ENCODE results near the gene TFDP3. TPM values are rescaled to one million over a fixed set of nuclear protein-coding genes. Genes with fewer than 3 reads are reported as not detected.

Gene TFDP3
- total and polyA plus RNA-seq, 2 of the 4 experiments (the other 2 are of a cell fraction), result not detected

DNA sequence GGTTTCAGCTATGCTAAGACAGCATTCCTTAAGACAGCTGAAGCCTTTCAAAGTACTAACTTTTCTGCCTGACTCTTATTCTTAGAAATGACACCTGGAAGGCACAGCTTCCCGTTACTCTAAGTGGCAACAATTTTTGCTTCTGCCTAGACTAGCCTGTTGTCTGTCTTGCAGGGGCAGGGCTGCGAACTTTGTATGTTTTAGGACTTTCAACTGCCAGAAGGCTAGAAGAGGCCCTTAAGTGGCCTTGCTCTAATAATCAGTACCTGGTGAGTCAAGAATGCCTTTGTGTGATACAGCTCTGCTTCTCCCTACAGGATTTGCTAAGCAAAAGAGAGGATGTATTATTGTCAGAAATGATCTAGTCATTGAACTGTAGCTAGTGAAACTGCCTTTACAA lies 30.0 kb upstream of the TFDP3 start:
- Histone ChIP-seq H3K9me1 (ENCODE audit: insufficient read depth, low read length) (no peaks in the 10 kb centered on the region), H2AK9ac (replicated peaks; ENCODE audit: low read depth, low read length, poor library complexity) (no peak overlapping the region), H2BK5ac (ENCODE audit: low read depth, low read length, poor library complexity, severe bottlenecking) (no peak overlapping the region), H3K9ac (ENCODE audit: low read depth, low read length) (no peak overlapping the region), H3K4me3 (ENCODE audit: insufficient read depth, low read depth, low read length) (no peak overlapping the region), H4K91ac (ENCODE audit: insufficient read depth, low read depth, low read length) (no peak overlapping the region), H3K23ac (ENCODE audit: low read depth, low read length) (no peak overlapping the region), H2BK20ac (ENCODE audit: low read depth, low read length) (no peak overlapping the region), H3K56ac (ENCODE audit: extremely low read depth, insufficient read depth, low read length) (no peak overlapping the region), H4K20me1 (ENCODE audit: insufficient read depth, low read length) (no peaks in the 10 kb centered on the region), H3K4ac (ENCODE audit: low read depth, low read length) (no peak overlapping the region), H2AFZ (replicated peaks; ENCODE audit: low read length, poor library complexity) (no peak overlapping the region), H2BK120ac (ENCODE audit: low read depth, low read length) (no peak overlapping the region), H3K18ac (ENCODE audit: low read depth, low read length) (no peak overlapping the region), H2BK15ac (ENCODE audit: low read depth, low read length) (no peak overlapping the region), H4K8ac (ENCODE audit: low read depth in 2 of 2, low read length in 2 of 2) (no peak overlapping the region), H3K27ac (ENCODE audit: insufficient read depth, low read length) (no peak overlapping the region), H3K9me3 (ENCODE audit: control insufficient read depth, insufficient read depth, low read length) (peaks cover 16% of the 10 kb centered on the region), H2AK5ac (ENCODE audit: low read depth, low read length) (no peak overlapping the region), H3K79me1 (ENCODE audit: low read depth in 1 of 2, low read length in 2 of 2) (no peaks in the 10 kb centered on the region), H3K4me2 (ENCODE audit: low read depth, low read length) (no peak overlapping the region), H3K4me1 (ENCODE audit: control insufficient read depth, insufficient read depth, low read length) (no peaks in the 10 kb centered on the region), H4K5ac (ENCODE audit: low read depth, low read length) (no peak overlapping the region), H3K36me3 (ENCODE audit: control insufficient read depth, insufficient read depth, low read length) (no peaks in the 10 kb centered on the region), H3K27me3 (ENCODE audit: control insufficient read depth, insufficient read depth, low read length) (peaks cover 1% of the 10 kb centered on the region), H3K14ac (replicated peaks; ENCODE audit: low read depth, low read length) (no peak overlapping the region)
- CTCF ChIA-PET, result no interaction called here
- intact Hi-C loops (cut with micrococcal nuclease), result no loop called here
- POLR2A ChIA-PET (ENCODE audit: unreplicated experiment), result no interaction called here
- no peak for TF ChIP-seq MXI1 (IDR thresholded peaks at IDR 0.05; ENCODE audit: borderline replicate concordance, low read depth, low read length)
- TF ChIP-seq CEBPB (IDR thresholded peaks at IDR 0.05; ENCODE audit: low read depth, low read length), result no peak
- TF ChIP-seq POLR2A (IDR thresholded peaks at IDR 0.05; ENCODE audit: low read depth, low read length), result no peak
- no peak for TF ChIP-seq MAFK (IDR thresholded peaks at IDR 0.05; ENCODE audit: low read depth, low read length)
- no peak for TF ChIP-seq CHD1 (IDR thresholded peaks at IDR 0.05; ENCODE audit: low read depth, low read length)
- no peak for TF ChIP-seq RAD21 (IDR thresholded peaks at IDR 0.05; ENCODE audit: low read length)
- no peak for TF ChIP-seq BHLHE40 (IDR thresholded peaks at IDR 0.05; ENCODE audit: low read depth, low read length)
- no peak for TF ChIP-seq SMC3 (IDR thresholded peaks at IDR 0.05; ENCODE audit: low read depth, low read length)
- TF ChIP-seq, protein P1, sequence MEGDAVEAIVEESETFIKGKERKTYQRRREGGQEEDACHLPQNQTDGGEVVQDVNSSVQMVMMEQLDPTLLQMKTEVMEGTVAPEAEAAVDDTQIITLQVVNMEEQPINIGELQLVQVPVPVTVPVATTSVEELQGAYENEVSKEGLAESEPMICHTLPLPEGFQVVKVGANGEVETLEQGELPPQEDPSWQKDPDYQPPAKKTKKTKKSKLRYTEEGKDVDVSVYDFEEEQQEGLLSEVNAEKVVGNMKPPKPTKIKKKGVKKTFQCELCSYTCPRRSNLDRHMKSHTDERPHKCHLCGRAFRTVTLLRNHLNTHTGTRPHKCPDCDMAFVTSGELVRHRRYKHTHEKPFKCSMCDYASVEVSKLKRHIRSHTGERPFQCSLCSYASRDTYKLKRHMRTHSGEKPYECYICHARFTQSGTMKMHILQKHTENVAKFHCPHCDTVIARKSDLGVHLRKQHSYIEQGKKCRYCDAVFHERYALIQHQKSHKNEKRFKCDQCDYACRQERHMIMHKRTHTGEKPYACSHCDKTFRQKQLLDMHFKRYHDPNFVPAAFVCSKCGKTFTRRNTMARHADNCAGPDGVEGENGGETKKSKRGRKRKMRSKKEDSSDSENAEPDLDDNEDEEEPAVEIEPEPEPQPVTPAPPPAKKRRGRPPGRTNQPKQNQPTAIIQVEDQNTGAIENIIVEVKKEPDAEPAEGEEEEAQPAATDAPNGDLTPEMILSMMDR (conservative IDR thresholded peaks at IDR 0.05; ENCODE audit: low read depth, low read length), result no peak
- TF ChIP-seq MAZ (IDR thresholded peaks at IDR 0.05; ENCODE audit: borderline replicate concordance, low read depth, low read length), result no peak
- BruUV-seq (replicated peaks), result no TSS peak
- in situ Hi-C loops (cut with MboI; ENCODE audit: low sequenced_read_pairs), result no loop called here
- ATAC-seq (ENCODE audit: low read depth) (no peak), DNase-seq (no peak)
- no CpG with 5 or more reads among the region's 2 CpGs for WGBS, 2 experiments (ENCODE audit: extremely low coverage in 2 of 2, insufficient read length in 1 of 2)
- dilution Hi-C loops (cut with HindIII; ENCODE audit: low sequenced_read_pairs, unreplicated experiment), result no loop called here

Data from IMR-90 (cell line).